HEK293 (cell line): Measurements from ENCODE around the gene ARHGEF28.

Experiments
- CTCF ChIP-seq: fragments of 450-650 bp; formaldehyde crosslinking; IDR thresholded peaks from 2 replicates; pipeline ENCODE4 v1.5.1; 2016; ENCODE audit warnings: missing biosample characterization, missing genetic modification characterization
- EGR2 ChIP-seq: fragments of 450-650 bp; formaldehyde crosslinking; IDR thresholded peaks from 2 replicates; pipeline ENCODE4 v1.5.1; 2016; ENCODE audit warnings: low read depth, missing biosample characterization, missing genetic modification characterization
- GLIS2 ChIP-seq: fragments of 450-650 bp; formaldehyde crosslinking; IDR thresholded peaks from 2 replicates; pipeline ENCODE4 v1.5.1; 2016; ENCODE audit warnings: missing biosample characterization, missing genetic modification characterization
- REST ChIP-seq: fragments of 450-650 bp; formaldehyde crosslinking; IDR thresholded peaks from 2 replicates; pipeline ENCODE4 v1.5.1; 2016; ENCODE audit warnings: missing biosample characterization, missing genetic modification characterization
- ZBTB21 ChIP-seq: fragments of 450-650 bp; formaldehyde crosslinking; IDR thresholded peaks from 2 replicates; pipeline ENCODE4 v1.5.1; 2017; ENCODE audit warnings: missing biosample characterization, missing genetic modification characterization
- ZBTB48 ChIP-seq: fragments of 450-650 bp; formaldehyde crosslinking; IDR thresholded peaks from 2 replicates; pipeline ENCODE4 v1.5.1; 2016; ENCODE audit warnings: missing biosample characterization, missing genetic modification characterization
- ZBTB7A ChIP-seq: fragments of 450-650 bp; formaldehyde crosslinking; IDR thresholded peaks from 2 replicates; pipeline ENCODE4 v1.5.1; 2016; ENCODE audit warnings: low read depth, missing biosample characterization, missing genetic modification characterization
- ZNF366 ChIP-seq: fragments of 450-650 bp; formaldehyde crosslinking; conservative IDR thresholded peaks from 2 replicates; pipeline ENCODE4 v1.5.1; 2016; ENCODE audit warnings: missing biosample characterization, missing genetic modification characterization
- ZNF677 ChIP-seq: fragments of 450-650 bp; IDR thresholded peaks from 2 replicates; pipeline ENCODE4 v1.5.0; 2018; ENCODE audit warnings: missing biosample characterization, mild to moderate bottlenecking, missing genetic modification characterization, moderate library complexity
- ZNF768 ChIP-seq: fragments of 450-650 bp; formaldehyde crosslinking; IDR thresholded peaks from 2 replicates; pipeline ENCODE4 v1.5.1; 2018; ENCODE audit warnings: missing biosample characterization, mild to moderate bottlenecking, missing genetic modification characterization
- ZNF785 ChIP-seq: fragments of 450-650 bp; formaldehyde crosslinking; IDR thresholded peaks from 2 replicates; pipeline ENCODE4 v1.5.1; 2016; ENCODE audit warnings: missing biosample characterization, missing genetic modification characterization
- ZXDB ChIP-seq: fragments of 450-650 bp; formaldehyde crosslinking; IDR thresholded peaks from 2 replicates; pipeline ENCODE4 v1.5.1; 2016; ENCODE audit warnings: missing biosample characterization, missing genetic modification characterization
- TF ChIP-seq, protein P1 (sequence below): fragments of 450-650 bp; formaldehyde crosslinking; optimal IDR thresholded peaks from 2 replicates; pipeline ENCODE3; 2016; ENCODE audit warnings: missing biosample characterization, mild to moderate bottlenecking, missing genetic modification characterization
- TF ChIP-seq, protein P2 (sequence below): fragments of 450-650 bp; formaldehyde crosslinking; IDR thresholded peaks from 2 replicates; pipeline ENCODE4 v1.5.1; 2017; ENCODE audit warnings: missing biosample characterization, missing genetic modification characterization

- TF ChIP-seq EGR2 (tag by site-specific recombination) (no peak), ZNF366 (tag by site-specific recombination) (no peak), CTCF (tag by site-specific recombination) (no peak), ZBTB21 (tag by site-specific recombination) (no peak), ZNF785 (tag by site-specific recombination) (no peak), ZBTB7A (tag by site-specific recombination) (no peak), ZXDB (tag by site-specific recombination) (no peak), GLIS2 (tag by site-specific recombination) (no peak), ZNF768 (tag by site-specific recombination) (no peak), ZNF677 (tag by site-specific recombination) (no peak), REST (tag by site-specific recombination) (no peak), ZBTB48 (tag by site-specific recombination) (no peak)
- TF ChIP-seq, protein P1, sequence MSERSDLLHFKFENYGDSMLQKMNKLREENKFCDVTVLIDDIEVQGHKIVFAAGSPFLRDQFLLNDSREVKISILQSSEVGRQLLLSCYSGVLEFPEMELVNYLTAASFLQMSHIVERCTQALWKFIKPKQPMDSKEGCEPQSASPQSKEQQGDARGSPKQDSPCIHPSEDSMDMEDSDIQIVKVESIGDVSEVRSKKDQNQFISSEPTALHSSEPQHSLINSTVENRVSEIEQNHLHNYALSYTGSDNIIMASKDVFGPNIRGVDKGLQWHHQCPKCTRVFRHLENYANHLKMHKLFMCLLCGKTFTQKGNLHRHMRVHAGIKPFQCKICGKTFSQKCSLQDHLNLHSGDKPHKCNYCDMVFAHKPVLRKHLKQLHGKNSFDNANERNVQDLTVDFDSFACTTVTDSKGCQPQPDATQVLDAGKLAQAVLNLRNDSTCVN: no peak
- TF ChIP-seq, protein P2, sequence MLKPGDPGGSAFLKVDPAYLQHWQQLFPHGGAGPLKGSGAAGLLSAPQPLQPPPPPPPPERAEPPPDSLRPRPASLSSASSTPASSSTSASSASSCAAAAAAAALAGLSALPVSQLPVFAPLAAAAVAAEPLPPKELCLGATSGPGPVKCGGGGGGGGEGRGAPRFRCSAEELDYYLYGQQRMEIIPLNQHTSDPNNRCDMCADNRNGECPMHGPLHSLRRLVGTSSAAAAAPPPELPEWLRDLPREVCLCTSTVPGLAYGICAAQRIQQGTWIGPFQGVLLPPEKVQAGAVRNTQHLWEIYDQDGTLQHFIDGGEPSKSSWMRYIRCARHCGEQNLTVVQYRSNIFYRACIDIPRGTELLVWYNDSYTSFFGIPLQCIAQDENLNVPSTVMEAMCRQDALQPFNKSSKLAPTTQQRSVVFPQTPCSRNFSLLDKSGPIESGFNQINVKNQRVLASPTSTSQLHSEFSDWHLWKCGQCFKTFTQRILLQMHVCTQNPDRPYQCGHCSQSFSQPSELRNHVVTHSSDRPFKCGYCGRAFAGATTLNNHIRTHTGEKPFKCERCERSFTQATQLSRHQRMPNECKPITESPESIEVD: no peak
Measured at GRCh38 chr5:73666891-73667290, 40.9 kb downstream of the ARHGEF28 start.
